ENCODE data around the gene DNAJB6.

Gene DNAJB6

GRCh38 chr7:157409753-157410727, 73.2 kb downstream of the DNAJB6 start:
- DNase-seq (ENCODE audit: low read depth), result no peak

- no peak for DNase-seq (ENCODE audit: low read depth)
These were observed 74.2 kb downstream of the DNAJB6 start for GRCh38 chr7:157410831-157411556.

- DNase-seq (ENCODE audit: low read depth), result peak; percentile 70
These were observed 74.8 kb downstream of the DNAJB6 start for GRCh38 chr7:157411580-157411979.

GRCh38 chr7:157412021-157412443, 75.2 kb downstream of the DNAJB6 start:
- DNase-seq (ENCODE audit: low read depth), result peak; percentile 62

GRCh38 chr7:157412491-157413180, 75.8 kb downstream of the DNAJB6 start:
- DNase-seq (ENCODE audit: low read depth), result no peak

- no peak for DNase-seq (ENCODE audit: low read depth)
These were observed 77.3 kb downstream of the DNAJB6 start for GRCh38 chr7:157413881-157414701.

GRCh38 chr7:157414702-157415096, 77.9 kb downstream of the DNAJB6 start:
- DNase-seq (ENCODE audit: low read depth), result no peak

- DNase-seq (ENCODE audit: low read depth), result no peak
These were observed 78.7 kb downstream of the DNAJB6 start for GRCh38 chr7:157415486-157415885.

- DNase-seq (ENCODE audit: low read depth), result no peak
These were observed 79.2 kb downstream of the DNAJB6 start for GRCh38 chr7:157416011-157416410.

- DNase-seq (ENCODE audit: low read depth), result no peak
These were observed 81.6 kb downstream of the DNAJB6 start for GRCh38 chr7:157418204-157419034.

- no peak for DNase-seq (ENCODE audit: low read depth)
These were observed 82.2 kb downstream of the DNAJB6 start for GRCh38 chr7:157419035-157419293.

GRCh38 chr7:157422279-157422678, 85.5 kb downstream of the DNAJB6 start:
- no peak for DNase-seq (ENCODE audit: low read depth)

GRCh38 chr7:157423348-157423747, 86.5 kb downstream of the DNAJB6 start:
- no peak for DNase-seq (ENCODE audit: low read depth)

- DNase-seq (ENCODE audit: low read depth), result no peak
These were observed 87.2 kb downstream of the DNAJB6 start for GRCh38 chr7:157423886-157424565.

GRCh38 chr7:157425137-157425731, 88.4 kb downstream of the DNAJB6 start:
- no peak for DNase-seq (ENCODE audit: low read depth)

GRCh38 chr7:157425761-157426160, 89.0 kb downstream of the DNAJB6 start:
- no peak for DNase-seq (ENCODE audit: low read depth)

- no peak for DNase-seq (ENCODE audit: low read depth)
These were observed 89.9 kb downstream of the DNAJB6 start for GRCh38 chr7:157426463-157427301.

GRCh38 chr7:157427811-157428553, 91.2 kb downstream of the DNAJB6 start:
- no peak for DNase-seq (ENCODE audit: low read depth)
